Testis (tissue), 2 donors: ENCODE results near the gene FHOD3.

Source experiments
- POLR2A ChIP-seq: fragments of 450-650 bp; IDR thresholded peaks from one replicate; pipeline ENCODE4 v1.6.1; 2017; ENCODE audit warnings: antibody characterized with exemption, mild to moderate bottlenecking, moderate library complexity
- TF ChIP-seq, protein P1 (sequence below), 3 experiments: fragments of 450-650 bp in 2 of 3; fragments of 200-600 bp in 1 of 3; sonication (generic) in 1 of 3; IDR thresholded peaks; one replicate each; pipeline ENCODE4 v1.5.1; 2016 to 2019; ENCODE audit warnings: antibody characterized with exemption in 3 of 3, mild to moderate bottlenecking in 2 of 3, moderate library complexity in 1 of 3

DNA sequence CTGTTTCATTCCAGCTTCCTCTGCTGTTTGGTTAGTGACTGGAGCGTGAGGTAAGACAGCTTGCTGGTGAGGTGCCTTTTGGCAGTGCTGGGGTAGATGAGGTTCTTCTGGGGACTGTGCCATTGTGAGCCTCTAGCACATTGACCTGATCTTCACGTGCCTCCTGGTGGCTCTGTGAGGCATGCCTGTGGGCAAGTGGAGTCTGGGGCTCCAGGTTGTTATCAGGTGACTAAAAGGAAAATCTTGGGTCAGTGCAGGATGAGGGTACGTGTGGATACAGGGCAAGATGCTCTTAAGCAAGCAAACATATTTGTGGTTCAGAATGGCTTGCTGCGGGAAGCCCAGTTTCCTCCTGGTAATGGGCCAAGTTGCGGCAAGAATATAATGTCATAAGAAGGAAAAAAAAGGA lies 75.4 kb downstream of the FHOD3 start:
- TF ChIP-seq, protein P1, sequence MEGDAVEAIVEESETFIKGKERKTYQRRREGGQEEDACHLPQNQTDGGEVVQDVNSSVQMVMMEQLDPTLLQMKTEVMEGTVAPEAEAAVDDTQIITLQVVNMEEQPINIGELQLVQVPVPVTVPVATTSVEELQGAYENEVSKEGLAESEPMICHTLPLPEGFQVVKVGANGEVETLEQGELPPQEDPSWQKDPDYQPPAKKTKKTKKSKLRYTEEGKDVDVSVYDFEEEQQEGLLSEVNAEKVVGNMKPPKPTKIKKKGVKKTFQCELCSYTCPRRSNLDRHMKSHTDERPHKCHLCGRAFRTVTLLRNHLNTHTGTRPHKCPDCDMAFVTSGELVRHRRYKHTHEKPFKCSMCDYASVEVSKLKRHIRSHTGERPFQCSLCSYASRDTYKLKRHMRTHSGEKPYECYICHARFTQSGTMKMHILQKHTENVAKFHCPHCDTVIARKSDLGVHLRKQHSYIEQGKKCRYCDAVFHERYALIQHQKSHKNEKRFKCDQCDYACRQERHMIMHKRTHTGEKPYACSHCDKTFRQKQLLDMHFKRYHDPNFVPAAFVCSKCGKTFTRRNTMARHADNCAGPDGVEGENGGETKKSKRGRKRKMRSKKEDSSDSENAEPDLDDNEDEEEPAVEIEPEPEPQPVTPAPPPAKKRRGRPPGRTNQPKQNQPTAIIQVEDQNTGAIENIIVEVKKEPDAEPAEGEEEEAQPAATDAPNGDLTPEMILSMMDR (IDR thresholded peaks at IDR 0.05): no peak
- no peak for TF ChIP-seq POLR2A
